Hepatocyte (in vitro differentiated cells): ENCODE measurements around the gene DOCK7.

Experiments
- EZH2 ChIP-seq: fragments of 200-600 bp; sonication (generic); IDR thresholded peaks from 2 replicates; pipeline ENCODE4 v1.6.1; 2016; ENCODE audit warnings: antibody characterized with exemption, mild to moderate bottlenecking, borderline replicate concordance
- EZH2phosphoT487 ChIP-seq: fragments of 200-600 bp; sonication (generic); IDR thresholded peaks from one replicate; pipeline ENCODE4 v1.6.1; 2018; ENCODE audit warnings: antibody characterized with exemption, mild to moderate bottlenecking, low read depth, moderate library complexity; ENCODE audit not compliant: unreplicated experiment, severe bottlenecking
- TF ChIP-seq, protein P1 (sequence below): fragments of 200-600 bp; sonication (generic); IDR thresholded peaks from 2 replicates; pipeline ENCODE4 v1.5.1; 2016; ENCODE audit warnings: antibody characterized with exemption, mild to moderate bottlenecking; ENCODE audit not compliant: poor library complexity

- TF ChIP-seq, protein P1, sequence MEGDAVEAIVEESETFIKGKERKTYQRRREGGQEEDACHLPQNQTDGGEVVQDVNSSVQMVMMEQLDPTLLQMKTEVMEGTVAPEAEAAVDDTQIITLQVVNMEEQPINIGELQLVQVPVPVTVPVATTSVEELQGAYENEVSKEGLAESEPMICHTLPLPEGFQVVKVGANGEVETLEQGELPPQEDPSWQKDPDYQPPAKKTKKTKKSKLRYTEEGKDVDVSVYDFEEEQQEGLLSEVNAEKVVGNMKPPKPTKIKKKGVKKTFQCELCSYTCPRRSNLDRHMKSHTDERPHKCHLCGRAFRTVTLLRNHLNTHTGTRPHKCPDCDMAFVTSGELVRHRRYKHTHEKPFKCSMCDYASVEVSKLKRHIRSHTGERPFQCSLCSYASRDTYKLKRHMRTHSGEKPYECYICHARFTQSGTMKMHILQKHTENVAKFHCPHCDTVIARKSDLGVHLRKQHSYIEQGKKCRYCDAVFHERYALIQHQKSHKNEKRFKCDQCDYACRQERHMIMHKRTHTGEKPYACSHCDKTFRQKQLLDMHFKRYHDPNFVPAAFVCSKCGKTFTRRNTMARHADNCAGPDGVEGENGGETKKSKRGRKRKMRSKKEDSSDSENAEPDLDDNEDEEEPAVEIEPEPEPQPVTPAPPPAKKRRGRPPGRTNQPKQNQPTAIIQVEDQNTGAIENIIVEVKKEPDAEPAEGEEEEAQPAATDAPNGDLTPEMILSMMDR: no peak
- TF ChIP-seq EZH2: no peak
- no peak for TF ChIP-seq EZH2phosphoT487
Measured at GRCh38 chr1:62593825-62594394, 94.3 kb downstream of the DOCK7 start.
